T-helper 1 cell (primary cell): Measurements from ENCODE around the gene NFATC1.

Source experiments
- DNase-seq, 5 donors: peaks; one replicate each; pipeline ENCODE4 v3.0.0-alpha.2; 2012 to 2020

Gene NFATC1

GRCh38 chr18:79509536-79509930 lies 113.8 kb downstream of the NFATC1 start:
- DNase-seq = no peak

- DNase-seq = no peak
These were observed 114.4 kb downstream of the NFATC1 start for GRCh38 chr18:79510046-79510685.

- DNase-seq = no peak
These were observed 115.1 kb downstream of the NFATC1 start for GRCh38 chr18:79510731-79511241.

GRCh38 chr18:79511271-79511670 lies 115.5 kb downstream of the NFATC1 start:
- no peak for DNase-seq

GRCh38 chr18:79511671-79512301 lies 116.1 kb downstream of the NFATC1 start:
- DNase-seq = no peak

GRCh38 chr18:79512461-79513380 lies 117.0 kb downstream of the NFATC1 start:
- DNase-seq = no peak

GRCh38 chr18:79513381-79514081 lies 117.8 kb downstream of the NFATC1 start:
- no peak for DNase-seq

GRCh38 chr18:79515331-79515730 lies 119.6 kb downstream of the NFATC1 start:
- no peak for DNase-seq

- DNase-seq = no peak
These were observed 120.2 kb downstream of the NFATC1 start for GRCh38 chr18:79515944-79516351.

GRCh38 chr18:79516441-79516931 lies 120.8 kb downstream of the NFATC1 start:
- no peak for DNase-seq

GRCh38 chr18:79517341-79517740 lies 121.6 kb downstream of the NFATC1 start:
- DNase-seq = peak in 2 of 5 donors; percentile 30 to 67

- no peak for DNase-seq
These were observed 122.4 kb downstream of the NFATC1 start for GRCh38 chr18:79518028-79518682.

- DNase-seq = no peak
These were observed 123.0 kb downstream of the NFATC1 start for GRCh38 chr18:79518683-79519128.

- DNase-seq = peak in 3 of 5 donors; percentile 42 to 69 (median 54)
These were observed 124.2 kb downstream of the NFATC1 start for GRCh38 chr18:79519751-79520477.

GRCh38 chr18:79520478-79521390 lies 125.0 kb downstream of the NFATC1 start:
- DNase-seq = no peak

- no peak for DNase-seq
These were observed 125.9 kb downstream of the NFATC1 start for GRCh38 chr18:79521416-79522205.

GRCh38 chr18:79522451-79523205 lies 126.9 kb downstream of the NFATC1 start:
- DNase-seq = peak in 4 of 5 donors; percentile 47 to 67 (median 60)

- peak in 3 of 5 donors; percentile 44 to 51 (median 48) for DNase-seq
These were observed 127.5 kb downstream of the NFATC1 start for GRCh38 chr18:79523206-79523735.
